Stimulated activated CD4-positive, alpha-beta T cell treated with anti-CD3 and anti-CD28 coated beads, Interleukin-1b, Interleukin-23, amount 100 ng/mL, for 48 hours (primary cell): Measurements from ENCODE around the gene QSOX2.
"Not testable (repeated sequence)": the region's sequence is repeated elsewhere in the genome, so short reads cannot be mapped to it uniquely, and the experiment has no call there.

Experiments used
- DNase-seq: peaks from one replicate; pipeline ENCODE4 v3.0.0-alpha.2; 2020

The QSOX2 gene

DNA sequence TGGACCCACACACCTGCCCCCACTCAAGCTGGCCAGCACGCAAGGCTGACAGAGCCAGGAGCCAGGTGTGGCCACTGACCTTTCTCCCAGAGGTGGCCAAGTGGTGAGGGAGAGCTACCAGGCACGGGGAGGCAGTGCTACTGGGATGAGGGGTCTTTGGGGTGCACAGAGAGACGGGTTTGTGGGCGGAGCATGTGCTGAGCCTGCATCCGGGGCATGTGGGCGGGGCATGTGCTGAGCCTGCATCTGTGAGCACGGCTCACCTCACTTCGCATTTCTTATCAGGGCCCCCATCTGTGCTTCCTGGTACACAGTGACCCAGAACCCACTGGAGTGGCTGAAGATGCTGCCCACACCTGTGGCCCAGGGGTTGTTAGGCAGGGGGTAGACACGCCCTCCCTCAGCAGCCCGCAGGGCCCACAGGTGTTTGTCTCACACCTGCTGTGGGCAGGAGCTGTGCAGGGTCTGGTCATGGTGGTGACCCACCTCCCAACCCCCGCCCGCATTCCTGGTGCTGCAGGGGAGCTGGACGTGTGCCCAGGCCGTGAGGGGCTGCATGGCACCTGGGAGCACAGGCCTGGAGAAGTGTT lies 36.8 kb upstream of the QSOX2 start:
- no peak for DNase-seq

DNA sequence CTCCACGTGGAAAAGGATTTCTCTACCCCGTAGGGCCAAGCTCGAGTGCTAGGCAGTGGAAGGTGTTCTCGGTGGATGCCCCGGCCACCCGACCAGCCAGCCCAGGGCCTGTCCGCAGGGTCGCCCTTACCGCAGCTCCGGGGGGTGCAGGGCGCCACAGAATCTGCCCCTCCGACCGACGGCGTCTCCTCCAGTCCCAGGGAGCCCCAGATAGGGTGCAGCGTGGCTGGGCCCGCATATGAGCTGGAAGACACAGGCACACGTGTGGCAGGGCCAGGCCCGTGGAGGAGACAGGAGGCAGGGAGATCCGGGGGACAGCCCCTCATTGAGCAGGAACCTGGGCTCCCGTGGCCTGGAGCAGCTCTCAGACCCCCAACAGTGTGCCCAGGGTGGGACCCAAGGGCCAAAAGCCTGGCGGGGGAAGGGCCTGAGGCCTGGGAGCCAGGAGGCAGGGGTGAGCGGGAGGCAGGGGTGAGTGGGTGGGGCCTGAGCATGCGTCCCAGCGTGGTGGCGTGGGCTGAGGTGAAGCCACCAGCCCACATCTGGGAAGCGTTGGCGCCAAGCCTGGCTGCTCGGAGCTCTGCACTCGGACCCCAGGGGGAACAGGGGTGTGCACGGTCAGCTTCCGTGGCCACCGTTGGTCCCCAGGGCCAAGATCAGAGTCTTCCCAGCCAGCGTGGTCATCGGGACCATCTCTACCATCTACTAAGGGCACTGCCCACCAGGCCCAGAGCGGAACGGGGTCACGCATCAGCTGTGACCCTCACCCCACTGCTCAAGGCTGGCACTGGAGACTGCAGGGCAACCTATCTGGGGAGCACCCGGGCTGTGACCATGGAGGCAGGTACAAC lies 36.0 kb upstream of the QSOX2 start:
- no peak for DNase-seq

DNA sequence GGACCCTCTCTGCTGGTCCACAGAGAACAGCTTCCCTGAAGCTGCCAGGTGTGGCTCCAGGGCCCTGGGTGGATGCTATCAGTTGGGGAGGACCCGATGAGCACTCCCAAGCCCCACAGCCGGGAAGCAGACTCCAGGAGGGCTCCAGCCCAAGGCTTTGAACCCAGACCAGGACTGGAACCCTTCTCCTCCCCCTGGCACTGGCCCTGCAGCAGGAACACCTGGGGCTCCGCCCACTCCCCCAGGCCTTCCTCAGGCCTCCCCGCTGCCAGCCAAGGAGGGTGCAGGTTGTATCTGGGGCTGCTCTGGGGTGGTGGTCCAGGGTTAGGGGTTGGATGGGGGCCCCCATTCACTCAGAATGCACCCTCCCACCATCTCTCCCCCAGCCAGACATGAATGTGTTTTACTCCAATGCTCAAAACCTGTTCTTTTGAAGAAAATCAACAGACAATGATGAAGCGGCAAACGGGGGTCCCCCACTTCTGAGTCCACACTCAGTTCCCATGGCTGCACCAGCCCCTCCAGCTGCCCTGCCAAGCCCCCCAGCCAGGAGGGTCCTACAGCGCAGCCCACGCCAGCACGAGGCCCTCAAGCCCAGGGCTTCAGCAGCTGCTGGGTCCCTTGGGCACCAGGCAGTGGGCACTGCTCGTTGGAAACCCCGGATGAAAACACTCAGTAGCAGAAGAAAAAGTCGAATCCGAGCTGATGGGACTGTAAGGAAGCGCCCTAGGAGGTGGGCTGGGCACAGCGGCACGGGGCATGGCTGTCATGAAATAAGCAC lies 35.1 kb upstream of the QSOX2 start:
- no peak for DNase-seq

DNA sequence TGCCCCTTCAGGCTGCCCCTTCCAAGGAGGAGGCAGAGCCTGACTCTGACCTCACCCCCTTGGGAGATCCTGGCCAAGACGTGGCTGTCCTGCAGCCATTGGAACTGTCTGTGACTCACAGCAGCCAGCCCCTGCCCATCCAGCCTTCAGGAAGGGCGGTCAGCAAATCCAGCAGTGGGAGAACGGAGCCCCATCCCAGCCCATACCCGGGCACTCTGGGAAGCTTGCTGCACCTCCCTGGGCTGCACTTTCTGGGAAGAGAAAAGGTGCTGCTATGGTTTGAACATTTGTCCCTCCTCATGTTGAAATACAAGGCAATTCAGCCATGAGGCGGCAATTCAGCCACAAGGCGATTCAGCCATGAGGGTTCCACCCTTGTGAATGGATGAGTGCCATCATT lies 33.9 kb upstream of the QSOX2 start:
- DNase-seq: no peak

DNA sequence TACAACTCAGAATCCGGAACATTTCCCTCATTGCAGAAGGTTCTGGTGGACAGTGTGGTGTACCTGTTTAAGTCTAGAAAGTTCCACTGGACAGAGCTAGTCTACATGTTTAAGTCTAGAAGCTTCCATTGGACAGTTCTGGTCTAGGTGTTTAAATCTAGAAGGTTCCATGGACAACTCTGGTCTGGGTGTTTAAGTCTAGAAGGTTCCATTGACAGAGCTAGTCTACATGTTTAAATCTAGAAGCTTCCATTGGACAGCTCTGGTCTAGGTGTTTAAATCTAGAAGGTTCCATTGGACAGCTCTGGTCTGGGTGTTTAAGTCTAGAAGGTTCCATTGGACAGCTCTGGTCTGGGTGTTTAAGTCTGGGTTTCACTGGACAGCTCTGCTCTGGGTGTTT lies 33.3 kb upstream of the QSOX2 start:
- DNase-seq: no peak

DNA sequence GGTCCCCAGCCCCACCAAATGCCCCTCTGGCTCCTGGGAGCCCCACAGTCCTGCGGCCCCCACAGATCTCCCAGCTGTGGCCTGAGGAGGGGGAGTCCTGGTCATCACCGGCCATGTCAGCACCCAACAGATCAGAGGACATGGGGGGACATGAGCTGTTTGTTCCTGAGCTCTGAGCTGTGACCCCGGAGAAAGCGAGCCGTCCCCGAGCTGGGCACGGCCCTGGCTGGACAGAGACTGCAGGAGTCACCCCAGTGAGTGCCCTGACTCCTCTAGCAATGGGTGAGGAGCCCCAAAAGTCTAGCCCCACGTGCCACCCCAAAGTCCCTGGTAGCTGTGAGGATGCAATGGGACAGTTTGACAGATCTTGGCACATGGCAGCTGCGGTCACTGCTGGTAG lies 32.6 kb upstream of the QSOX2 start:
- DNase-seq: no peak

DNA sequence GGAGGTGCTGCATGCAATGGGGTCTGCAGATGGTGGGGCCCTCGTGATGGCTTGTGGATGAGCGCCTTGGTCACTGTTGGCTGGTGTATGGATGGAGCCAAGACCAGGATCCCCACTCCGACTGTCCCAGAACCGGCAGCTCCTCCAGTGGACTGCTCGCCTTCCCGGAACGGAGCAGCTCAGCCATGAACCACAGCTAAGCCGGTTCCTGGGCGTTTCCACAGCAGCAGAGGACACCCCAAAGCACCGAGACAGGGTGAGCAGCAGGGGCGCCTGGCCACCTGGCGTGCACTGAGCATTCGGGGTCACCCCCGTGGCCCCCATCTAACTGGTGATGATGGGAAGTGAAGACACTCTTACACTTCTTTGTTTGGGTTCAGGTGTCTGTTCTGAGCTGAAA lies 32.1 kb upstream of the QSOX2 start:
- no peak for DNase-seq

DNA sequence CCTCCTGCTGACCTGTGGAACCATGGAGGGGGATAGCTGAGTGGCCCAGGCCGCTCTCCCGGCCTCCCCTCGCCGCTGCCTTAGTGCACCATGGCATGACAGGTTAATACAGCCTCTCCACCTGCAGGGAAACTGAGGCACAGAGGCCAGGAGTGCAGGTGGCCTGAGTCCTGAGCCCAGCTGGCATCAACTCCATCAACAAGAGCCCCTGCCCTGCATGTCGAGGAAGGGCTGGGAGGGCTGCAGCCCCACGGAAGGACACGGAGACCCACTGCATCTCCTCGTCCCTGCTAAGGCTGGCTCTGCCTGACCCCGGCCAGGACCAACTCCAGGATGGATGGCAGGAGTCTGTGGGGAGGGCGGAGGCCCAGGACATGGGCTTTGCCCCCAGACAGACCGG lies 31.1 kb upstream of the QSOX2 start:
- no peak for DNase-seq

DNA sequence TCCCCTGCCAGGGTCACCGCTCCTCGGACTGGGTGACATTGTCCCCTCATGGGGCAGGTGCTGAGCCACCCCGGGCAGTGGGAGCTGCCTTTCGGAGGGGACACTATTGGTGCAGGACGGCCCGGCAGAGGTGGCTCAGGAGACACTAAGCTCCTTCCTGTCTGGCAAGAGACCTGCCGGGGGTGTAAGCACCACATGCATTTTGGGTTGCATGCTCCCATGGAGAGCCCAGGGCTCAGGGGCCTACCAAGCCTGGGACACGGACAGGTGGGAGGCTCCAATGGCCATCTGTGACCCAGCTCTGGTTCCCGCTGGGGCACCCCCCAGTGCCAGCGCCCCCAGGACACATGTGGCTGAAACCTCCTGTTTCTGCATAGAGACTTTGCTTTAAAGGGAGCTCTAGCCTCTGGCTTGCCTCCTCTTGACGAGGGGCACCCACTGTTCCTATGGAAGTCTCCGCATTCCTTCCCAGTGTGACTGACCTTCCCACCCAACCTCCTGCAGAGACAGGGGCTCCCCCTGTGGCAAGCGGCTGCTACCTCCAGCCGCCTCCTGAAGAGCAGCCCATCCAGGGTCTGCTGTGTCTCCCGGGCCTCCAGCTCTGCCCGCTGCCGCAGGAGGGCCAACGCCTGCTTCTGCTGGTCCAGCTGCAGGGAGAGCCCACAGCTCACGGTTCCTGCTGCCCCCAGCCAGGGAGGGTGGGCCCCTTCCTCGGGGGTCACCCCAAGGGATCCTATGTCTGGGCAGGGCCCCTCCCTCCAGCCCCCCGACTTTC lies 30.2 kb upstream of the QSOX2 start:
- DNase-seq: no peak

DNA sequence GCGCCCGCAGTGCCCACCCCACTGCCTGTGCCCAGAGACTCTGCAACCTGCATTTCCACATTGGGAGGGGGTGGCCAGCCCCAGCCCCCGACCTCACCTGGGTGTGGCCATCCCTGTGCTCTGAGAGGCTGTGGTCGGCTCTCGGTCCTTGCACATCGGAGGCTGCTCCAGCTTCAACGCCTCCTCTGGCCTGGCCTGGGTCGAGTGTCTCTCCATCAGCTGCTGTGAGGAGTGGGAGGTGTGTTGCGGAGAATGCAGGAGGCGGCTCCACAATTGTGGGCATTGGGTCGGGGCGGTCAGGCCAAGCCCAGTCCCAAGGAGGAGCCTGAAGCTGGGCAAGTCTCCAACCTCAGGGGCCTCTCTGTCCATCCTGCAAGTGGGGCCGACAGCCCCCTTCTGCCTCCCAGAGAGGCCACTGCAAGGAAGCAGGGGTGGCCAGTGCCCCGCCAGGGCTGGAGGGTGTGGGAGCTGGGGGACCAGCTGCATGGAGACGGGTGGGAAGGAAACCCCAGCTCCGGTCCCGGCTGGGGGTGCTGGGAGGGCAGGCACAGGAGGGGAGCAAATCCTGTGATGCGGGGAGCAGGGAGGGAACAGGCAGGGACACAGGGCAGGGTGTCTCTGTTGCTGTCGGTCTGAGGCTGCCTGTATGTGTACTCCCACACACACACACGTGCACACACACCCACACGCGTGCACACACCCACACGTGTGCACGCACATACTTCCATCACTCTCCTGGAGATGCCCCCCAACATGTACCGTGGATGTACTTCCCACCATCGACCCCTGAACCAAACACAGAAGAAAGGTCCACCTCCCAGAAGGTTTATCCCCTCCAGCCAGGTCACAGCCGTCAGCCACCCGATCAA lies 29.4 kb upstream of the QSOX2 start:
- no peak for DNase-seq

DNA sequence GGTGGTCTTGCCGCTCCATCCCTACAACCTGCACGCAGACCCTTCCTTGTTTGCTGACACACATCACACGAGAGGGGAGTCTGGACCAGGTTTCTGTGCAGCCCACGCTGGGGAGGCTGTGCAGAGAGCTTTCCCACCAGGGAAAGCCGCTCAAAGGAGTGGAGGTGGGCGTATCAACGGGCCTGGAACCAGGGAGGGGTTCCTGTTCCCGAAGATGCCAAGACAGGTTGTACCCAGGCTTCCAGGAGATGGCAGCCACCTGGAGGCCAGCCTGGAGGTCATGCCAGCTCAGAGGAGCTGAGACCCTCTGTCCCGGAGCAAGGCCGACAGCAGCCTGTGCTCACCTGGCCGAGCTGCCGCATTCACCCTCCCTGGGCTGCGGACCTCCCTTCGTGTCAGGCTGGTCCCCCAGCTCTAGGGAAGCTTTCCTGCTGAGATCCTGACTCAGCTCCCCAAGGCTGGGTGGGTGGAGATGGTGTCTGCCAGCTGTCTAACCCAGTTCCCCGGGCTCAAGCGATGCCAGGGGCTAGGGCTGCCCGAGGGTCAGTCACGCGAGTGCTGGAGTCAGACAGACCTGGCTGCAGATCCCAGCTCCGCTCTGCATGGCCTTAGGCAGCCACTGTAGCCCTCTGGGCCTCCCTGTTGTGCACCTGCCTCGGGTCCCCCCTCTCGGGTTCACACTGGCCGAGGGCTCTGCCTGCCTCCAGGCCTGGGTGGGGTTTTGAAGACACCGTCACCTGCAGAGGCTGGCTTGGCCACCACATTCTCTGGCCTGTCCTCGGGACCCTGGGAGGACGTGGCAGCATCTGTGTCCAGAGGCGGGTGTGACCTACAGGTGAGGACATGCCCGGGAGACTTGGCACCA lies 28.5 kb upstream of the QSOX2 start:
- no peak for DNase-seq

DNA sequence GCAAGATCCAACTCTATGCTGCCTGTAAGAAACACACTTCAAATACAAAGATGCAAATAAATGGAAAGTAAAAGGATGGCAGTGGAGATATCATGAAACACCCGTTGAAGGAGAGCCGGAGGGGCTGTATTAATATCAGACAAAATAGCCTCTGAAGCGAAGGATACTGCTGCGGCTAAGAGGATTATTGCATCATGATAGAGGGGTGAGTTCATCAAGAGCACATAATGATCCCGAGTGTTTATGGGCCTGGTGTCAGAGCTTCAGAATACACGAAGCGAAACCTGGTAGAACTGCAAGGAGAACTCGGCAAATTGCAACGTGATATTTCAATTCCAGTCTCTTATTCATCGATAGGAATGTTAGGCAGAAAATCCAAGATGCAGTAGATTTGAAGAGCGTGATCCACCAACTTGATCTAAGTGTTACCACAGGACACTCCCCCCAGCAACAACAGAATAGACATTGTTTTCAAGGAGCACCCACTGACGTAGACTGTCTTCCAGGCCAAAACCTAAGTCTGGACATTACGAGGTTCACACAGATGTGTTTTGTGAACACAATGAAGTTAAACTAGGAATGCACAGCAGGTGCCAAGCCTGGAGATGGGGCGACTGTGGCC lies 27.7 kb upstream of the QSOX2 start:
- no peak for DNase-seq

DNA sequence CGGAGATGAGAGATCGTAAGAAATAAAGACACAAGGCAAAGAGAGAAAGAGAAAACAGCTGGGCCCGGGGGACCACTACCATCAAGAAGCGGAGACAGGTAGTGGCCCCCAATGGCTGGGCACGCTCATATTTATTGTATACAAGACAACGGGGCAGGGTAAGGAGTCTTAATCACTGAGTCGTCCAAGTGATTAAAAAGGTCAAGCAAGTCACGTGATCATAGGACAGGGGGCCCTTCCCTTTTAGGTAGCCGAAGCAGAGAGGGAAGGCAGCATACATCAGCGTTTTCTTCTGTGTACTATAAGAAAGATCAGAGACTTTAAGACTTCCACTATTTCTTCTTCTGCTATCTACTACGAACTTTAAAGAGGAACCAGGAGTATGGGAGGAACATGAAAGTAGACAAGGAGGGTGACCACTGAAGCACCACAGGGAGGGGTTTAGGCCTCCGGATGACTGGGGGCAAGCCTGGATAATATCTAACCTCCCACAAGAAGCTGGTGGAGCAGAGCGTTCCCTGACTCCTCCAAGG lies 24.6 kb upstream of the QSOX2 start:
- no peak for DNase-seq

DNA sequence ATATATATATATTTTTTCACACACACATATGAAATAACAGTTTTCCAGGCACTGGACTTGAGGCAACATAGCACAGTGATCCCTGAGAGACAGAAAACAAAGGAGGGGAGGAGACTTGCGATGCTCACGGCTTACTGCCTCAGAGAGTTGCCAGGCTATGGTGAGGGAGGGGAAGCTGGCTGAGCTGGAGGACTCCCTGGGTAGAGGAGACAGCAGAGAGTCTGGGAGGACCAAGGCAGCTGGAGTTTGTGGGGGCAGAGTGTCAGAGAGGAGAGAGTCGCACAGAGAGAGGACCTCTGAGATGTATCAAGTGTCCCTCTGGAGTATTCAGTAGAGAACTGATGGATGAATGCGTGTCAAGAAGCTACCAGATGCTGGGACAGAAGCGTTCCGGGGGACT lies 23.1 kb upstream of the QSOX2 start:
- no peak for DNase-seq

DNA sequence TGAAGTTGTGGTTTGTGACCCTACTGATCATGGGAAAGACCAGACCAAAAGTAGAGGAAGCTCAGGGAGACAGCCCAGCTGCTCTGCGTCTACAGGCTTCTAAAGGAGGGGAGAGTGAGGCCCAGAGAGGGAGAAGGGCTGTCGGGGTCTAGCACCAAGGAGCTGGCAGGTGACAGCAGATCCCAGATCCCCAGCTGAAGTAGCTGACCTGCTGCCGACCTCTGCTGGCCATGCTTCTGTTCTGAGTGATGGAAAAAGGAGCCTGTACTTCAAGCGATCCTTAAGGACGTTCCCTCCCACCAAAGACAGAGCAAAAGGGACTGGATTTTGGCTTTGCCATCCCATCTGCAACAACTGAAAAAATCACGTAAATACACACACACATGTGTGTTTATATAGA lies 22.7 kb upstream of the QSOX2 start:
- no peak for DNase-seq

DNA sequence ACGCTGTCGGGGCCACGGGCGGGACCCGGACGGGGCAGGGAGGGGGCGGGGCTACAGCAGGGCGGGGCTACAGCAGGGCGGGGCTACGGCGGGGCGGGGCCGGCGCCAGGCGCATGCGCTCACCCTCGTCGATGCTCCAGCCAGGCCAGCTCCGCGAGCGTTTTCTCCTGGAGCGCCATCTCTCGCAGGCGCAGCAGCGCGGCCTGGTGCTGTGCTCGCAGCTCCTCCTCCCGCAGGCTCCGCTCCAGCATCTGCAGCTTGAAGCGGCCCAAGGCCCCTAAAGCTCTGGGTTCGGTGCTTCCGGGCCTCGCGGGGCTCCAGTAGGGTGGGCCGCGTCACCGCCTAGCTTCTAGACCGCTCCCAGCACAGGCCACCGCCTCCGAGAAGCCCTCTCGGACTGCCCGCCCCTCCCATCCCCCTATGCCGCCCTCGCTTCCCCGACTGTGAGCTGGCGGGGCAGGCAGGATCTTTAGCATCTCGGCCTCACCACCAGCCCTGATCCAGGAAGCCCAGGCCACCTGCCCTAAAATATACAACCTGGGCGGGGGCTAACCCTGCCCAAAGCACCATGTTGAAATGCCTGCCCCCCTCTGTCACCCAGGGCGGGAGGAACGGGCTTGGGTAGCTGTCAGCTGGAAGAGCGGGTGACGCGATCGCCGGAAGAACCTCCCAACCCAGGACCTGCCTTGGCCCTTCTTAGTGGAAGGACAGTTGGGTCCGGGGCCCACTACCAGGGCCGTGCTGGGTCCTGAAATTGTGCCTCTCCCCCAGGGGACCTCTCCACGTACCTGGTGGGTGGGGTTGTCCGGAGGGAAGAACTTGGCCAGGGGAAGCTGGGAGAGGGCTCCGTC lies 21.9 kb upstream of the QSOX2 start:
- DNase-seq: peak; percentile 86

DNA sequence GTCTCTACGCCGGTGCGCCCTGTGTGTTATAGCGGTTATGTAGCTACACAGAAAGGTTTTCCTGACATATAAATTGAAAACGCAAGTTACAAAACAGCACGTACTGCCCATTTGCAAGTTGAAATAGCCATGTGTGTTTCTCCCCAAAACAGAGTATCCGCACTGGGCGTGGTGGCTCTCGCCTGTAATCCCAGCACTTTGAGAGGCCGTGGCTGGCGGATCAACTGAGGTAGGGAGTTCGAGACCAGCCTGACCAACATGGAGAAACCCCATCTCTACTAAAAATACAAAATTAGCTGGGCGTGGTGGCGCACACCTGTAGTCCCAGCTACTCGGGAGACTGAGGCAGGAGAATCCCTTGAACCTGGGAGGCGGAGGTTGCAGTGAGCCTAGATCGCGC lies 21.0 kb upstream of the QSOX2 start:
- not testable (repeated sequence) for DNase-seq

DNA sequence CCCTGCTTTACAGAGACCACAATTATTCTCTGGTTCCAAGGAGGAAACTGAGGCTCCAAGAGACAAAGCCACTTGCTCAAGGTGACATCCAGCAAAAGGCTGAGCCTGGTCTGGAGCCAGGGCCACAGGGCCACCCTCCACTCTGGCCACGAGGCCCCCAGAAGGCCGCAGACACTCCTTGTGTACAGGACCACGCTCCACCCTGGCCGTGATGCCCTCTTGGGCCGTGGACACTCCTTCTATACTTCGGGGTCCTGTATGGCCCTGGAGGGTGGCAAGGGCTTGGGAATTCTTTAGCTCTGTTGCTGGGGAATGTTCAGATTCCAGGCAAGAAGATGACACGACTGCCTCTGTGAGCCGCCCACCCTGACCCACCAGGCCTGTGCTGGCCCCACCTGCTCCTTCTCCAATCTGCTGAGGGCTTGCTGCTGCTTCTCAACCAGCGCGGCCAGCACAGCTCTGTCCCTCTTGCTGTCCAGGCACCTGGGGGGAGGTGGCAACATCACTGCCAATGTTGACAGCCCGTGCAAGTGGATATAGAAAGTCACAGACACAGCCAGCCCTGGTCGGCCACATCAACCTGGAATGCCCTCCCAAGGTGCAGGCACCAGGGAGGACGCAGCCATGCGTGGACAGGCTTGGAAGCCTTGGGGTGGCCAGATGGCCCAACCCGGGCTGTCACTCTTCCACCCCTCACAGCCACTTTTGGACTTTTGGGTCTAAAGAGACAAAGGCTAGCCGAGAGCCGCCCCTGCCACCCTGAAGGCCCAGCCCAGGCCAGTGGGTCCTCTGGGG lies 20.1 kb upstream of the QSOX2 start:
- DNase-seq: no peak
